Midbrain (tissue), 1 donor: ENCODE data around the gene AEN.

Experiments used
- DNase-seq: peaks from one replicate; lab custom pipeline; 2025; lab: John Stamatoyannopoulos, UW

The AEN gene, protein sequence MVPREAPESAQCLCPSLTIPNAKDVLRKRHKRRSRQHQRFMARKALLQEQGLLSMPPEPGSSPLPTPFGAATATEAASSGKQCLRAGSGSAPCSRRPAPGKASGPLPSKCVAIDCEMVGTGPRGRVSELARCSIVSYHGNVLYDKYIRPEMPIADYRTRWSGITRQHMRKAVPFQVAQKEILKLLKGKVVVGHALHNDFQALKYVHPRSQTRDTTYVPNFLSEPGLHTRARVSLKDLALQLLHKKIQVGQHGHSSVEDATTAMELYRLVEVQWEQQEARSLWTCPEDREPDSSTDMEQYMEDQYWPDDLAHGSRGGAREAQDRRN

DNA sequence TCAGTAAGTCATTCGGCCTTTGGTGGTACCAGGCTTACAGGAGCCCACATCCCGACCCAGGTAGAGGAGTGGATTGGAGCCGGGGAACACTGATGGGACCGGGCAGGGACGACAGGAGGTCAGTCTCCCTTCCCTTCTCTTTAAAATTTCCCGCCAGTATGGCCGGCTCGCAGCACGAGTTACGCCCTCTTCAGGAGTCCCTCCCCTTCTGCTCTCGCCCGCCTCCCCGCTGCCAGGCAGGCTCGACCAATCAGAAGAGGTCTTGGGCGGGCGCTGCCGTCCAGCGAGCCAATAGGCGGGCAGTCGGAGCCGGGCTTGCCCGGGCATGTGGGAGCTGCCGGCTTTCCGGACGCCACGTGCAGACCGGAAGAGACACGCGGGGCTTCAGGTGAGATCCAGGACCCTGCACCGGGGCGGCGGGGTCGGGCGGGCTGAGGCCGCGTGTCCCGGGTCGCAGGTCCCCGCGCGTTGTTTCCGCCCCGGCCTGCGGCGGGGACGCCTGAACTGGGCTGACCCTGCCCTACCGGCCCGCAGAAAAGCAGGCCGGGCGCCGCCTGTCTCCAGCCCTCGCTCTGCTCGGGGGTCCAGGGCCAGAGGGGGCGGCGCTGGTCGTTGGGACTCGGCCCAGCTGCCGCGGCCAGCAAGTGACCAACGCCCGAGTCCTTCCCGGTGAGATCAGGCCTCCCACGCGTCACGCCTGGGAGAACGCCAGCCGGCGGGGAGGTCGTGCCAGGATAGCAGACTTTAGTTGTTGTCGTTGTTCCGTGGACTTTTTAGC lies at the start of gene AEN:
TSS of gene AEN (plus strand) at position 346 of the 778 bp plus-strand sequence. CDS start 4,870 bp downstream, outside the sequence.
- DNase-seq = peak; percentile 98

DNA sequence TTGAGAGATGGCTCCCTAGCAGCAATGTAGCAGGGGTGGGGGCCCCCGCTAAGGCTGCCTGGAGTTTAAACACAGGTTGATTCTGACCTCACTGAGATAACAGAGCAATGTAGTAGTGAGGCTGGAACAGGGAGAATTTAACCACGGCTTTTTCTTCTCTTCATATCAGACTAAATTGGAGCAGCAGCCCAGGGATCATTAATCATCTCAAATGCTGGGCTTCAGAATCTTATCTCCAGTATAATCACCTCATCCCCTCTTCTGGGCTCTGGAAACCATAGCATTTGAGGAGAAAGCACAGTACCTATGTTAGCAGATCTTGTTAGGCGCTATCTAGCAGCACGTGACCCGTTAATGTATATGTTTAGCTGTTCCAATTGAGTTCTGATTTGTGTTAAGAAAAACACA lies 49.3 kb upstream of the AEN start:
- DNase-seq = no peak

DNA sequence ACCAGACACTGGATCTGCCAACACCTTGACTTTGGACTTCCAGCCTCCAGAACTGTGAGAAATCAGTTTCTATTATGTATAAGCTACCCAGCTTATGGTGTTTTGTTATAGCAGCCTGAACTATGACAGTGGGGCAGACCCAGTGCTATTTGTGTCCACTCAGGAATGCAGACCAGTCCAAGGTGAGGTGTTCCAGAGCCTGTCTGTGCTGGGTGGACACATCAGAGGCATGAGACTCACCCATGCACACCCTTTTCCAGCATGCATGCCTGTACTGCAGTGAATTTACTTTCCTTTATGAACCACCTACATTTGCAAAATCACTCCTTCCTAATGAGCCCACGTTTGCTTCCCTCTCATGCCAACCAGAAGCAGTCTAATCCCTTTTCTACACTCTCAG lies 47.1 kb upstream of the AEN start:
- DNase-seq = no peak

DNA sequence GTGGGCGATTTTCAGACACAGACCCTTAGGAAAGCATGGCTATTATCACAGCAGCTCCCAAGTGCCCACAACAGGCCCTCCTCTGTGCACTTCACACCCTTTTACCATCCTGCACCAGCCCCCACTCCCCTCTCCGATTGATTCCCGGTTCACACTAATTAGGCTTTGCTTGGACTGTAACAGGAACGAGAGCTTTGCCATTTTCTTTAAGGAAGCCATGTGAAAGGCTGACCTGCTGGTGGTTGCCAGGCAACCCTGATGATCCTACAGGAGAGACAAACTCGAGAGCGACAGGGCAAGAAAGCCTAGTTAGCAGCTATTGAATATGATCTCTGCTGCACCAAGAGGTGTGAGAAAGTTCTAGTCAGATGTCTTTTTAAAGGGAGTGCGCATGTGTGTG lies 46.5 kb upstream of the AEN start:
- no peak for DNase-seq

DNA sequence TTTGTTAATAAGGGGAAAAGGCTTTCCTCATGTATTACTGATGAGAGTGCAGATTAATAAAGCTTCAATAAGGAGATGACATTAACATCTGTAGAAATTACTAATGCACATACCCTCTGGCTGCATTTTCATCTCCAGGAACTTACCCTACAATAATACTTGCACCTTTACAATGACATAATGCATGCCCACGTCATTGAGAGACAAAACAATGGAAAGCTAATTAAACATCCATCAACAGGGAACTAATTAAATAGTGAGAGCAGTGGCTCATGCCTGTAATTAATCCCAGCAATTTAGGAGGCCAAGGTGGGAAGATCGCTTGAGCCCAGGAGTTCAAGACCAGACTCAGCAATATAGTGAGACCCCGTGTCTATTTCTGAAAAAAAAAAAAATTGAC lies 41.8 kb upstream of the AEN start:
- DNase-seq = no peak

DNA sequence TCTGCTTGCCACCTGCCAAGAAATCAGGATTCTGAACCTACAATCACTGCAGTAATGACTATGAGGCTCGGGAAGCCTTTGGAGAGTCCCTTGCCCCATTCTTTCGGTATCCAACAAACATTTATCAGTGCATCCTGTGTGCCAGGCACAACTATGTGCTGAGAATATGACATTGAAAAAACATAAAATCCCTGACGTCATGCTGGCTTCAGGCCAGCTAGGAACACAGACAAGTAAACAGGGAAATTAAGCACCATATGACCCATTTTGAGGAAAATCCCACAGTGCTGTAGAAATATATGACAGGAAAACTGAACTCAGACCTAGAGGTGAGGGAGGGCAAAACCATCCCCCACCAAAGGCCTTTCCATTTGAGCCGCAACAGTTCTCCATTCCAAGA lies 40.6 kb upstream of the AEN start:
- no peak for DNase-seq

DNA sequence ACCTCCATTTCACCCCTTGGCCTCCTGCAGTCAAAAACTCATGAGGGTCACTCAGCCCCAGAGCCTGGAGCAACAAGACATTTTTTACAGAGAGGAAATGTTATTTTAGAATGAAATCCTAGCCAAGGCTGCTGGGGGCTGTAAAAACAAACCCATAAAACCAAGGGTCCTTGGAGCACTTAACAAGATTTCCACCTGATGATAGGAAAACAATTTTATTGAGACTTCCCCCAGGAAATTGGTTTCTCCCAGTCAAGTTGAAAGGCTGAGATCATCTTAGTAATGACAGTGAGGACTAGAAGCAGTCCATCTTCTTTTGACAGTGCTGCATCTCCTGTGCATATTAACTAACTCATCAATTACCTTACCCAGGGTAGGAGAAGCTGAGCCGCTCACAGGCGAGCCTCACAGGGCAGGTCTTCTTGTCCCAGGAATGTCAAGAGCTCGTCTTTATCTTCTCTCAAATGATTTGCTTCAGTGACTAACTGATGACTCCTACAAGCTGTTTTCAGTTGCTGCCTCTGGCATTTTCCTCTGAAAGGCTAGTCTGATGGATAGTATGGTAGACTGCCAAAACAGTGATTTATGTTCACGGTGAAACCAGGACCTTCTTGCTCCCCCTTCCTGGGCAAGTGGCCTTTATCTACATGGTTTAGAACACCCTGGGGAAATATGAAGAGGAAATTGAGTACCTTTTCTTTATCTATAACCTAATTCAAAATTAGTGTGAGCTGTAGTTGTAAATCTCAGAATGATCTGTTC lies 34.6 kb upstream of the AEN start:
- DNase-seq = no peak

DNA sequence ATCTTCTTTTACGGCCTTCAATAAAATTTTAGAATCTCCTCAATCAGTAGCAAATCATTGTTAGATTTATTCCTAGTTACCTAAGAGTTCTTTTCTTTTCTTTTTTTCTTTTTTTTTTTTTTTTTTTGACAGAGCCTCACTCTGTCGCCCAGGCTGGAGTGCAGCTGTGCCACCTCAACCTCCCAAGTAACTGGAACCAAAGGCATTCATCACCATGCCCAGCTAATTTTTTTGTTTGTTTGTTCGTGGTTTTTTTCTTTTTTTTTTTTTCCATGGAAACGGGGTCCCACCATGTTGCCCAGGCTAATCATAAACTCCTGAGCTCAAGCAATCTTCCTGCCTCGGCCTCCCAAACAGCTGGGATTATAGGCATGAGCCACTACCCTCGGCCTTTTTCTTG lies 30.4 kb upstream of the AEN start:
- DNase-seq = no peak

DNA sequence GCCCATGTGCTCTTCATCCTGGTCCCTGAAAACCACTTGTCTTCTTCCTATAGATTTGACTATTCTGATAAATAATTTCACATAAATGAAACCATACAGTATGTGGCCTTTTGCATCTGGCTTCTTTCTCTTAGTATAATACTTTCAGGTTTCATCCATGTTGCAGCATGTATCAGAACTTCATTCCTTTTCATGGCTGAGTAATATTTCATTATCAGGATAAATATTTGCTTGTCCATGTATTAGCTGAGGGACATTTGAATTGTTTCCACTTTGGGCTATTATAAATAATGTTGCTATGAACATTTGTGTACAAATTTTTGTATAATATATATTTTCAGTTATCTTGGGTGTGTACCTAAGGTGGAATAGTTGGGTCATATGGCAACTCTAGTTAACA lies 29.8 kb upstream of the AEN start:
- no peak for DNase-seq

DNA sequence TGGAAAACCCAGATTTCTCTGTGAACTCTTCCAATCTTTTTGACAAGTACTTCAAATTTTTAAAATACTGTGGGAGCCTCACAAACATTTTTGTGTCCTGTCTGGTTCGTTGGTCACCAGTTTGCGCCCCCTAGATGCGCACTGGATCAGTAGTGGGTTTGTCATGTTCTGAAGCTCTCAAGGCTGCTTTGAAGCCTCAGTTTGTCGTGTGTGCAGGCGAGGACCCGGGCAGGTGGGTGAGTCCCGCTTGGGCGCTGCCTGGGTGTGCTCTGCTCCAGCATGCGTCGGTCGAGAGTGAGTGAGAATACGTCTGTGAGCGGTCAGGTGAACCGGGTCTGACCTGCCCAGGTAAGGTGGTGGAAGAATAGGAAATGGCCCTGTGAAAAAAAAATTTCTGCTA lies 17.3 kb upstream of the AEN start:
- DNase-seq = no peak

DNA sequence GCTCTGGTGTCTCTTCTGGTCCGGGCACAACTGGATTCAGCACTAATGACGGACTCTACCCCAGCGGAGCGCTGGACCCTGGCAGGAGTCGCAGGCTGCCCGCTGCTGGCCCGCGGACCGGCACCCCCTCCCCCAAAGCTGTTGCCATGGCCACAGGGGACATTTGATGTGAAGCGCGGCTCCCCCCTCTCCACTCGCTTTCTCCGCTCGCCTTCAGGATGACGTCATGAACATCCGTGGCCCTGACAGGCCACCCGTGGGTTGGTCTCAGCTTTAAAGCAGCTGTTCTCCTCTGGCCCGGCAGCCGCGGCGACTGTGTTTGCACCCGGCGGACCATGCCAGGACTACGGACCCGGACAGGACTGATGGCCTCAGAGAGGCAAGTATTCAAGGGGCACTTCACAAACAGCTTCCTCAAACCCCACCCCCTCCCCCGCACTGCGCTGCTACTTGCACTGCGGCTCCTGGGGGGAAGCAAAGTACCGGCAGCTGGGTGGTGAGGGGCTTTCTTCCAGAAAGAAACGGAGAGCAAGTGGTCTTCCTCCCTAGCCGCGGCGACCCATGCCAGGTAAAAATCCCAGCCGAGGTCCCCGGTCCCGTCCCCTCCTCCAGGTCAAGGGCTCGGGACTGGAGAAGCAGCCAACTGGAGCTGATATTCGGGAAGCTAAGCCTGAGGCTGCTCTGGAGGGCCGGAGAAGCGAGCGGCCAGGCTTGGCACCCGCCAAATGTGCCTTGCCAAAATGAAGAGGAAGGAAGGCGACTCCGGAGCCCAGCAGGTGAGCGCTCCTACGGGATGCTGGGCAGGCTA lies 16.6 kb upstream of the AEN start:
- peak; percentile 37 for DNase-seq

DNA sequence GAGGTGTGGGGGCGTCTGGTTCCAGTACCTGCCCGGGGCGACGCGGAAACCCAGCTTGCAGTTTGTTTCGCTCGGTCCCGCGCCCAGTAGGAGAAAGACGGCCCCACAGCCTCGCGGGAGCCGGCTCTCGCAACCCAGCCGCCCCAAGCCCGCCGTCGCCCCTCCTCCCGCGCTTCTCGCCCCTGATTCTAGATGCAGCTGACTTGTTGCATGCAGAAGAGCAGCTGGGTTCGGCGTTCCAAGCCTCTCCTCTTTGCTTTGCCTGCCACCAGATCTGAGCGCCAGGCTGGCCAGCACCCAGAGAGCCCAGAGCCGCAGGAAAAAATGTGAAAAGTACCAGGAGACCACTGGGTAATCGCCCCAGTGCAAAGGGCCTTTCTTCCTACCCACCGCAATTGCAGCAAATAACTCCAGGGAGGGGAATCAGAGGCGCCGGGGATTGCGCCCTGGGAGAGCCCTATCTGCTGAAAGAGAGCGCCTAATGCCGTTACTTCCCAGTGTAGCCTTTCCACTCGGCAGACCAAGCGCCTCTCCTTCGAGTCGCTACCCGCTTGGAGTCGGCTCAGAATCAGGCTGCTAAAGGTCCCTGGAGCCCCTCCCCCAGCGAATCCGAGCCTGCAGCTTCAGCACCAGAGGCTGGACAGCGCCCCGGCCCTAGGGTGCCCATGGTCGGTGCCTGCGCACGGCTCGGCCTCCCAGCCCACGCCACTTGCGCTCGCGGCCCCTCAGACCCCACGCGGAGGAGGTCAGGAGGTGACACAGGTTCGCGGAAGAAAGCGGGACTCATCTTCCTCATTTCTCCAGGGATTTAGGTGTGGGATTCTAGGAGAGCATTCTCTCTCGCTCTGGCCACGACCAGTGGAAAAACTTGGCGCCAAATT lies 15.7 kb upstream of the AEN start:
- DNase-seq = peak; percentile 15

DNA sequence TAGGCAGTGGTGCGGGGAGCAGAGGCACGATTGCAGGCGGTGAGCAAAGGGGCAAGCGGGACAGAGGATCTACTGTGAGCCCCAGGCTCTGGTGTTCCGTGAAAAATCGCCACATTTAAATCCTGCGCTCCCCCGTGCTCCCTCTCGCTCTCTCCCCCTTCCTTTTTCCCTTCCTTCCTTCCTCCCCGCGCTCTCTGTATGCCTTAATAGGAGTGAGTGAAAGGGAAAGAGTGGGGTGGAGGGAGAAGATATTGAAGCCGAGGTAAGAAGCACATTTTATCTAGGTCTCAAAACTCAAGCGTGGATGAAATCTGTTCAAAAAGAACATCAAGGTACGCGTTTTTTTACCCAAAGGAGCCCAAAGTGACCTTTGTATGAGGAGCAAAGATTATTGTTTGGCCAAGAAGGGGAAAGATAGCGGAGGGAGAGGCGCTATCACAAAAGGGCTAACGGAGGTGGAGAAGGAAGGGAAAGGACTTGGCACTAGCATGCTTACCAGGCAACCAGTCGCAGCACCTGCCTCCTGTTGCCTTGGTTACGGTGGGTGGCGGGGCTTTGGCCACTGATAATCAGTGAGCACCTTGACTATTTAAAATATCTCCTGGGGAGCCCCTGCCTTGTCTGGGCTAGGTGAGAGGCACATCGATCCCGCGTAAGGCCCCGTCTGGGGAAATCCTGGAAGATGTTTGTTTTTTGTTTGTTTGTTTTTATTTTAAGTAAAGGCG lies 14.9 kb upstream of the AEN start:
- DNase-seq = no peak

DNA sequence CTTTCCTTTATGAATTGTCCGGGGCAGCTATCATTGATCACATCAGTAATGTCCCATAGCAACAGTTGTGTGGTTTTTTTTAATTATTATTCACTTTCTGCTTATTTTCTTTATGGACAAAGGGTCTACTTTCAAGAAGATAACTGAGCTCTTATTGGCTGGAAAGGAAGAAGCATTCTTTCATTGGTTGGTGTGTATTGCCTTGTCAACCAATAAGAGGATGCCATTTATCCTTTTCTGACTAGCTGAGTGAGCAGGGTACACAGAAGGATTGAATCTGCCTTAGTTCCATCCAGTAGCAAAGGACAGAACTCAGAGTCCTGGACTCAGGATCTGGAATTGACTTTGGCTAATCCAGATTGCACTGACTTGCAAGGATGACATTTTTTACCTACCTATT lies 13.2 kb upstream of the AEN start:
- DNase-seq = no peak

DNA sequence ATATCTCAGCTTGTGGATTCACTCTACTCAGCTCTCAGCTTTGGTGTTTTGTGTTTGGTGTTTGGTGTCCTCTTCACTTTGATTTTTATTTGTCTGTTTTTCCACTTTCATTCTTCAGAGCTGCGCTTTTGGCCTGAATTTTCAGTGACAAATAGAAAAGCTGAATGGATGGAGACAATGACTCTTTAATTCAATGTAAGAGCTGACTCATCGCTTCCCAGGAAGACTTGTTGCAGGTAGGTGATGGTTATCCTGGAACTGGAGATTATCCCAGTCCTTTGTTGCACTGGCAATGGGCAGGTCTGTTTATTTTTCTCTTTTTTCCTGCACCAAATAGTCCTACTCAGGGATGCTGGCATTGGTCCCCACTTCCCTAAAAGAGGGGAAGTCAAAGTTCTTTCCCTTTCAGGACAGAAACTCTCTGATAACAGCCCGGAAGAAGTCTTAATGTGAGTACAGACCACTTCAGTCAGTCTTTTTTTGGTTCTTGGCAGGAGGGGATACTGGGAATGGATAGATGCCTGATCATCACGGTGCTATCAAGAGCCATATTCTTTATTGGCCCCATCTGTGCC lies 12.4 kb upstream of the AEN start:
- no peak for DNase-seq

DNA sequence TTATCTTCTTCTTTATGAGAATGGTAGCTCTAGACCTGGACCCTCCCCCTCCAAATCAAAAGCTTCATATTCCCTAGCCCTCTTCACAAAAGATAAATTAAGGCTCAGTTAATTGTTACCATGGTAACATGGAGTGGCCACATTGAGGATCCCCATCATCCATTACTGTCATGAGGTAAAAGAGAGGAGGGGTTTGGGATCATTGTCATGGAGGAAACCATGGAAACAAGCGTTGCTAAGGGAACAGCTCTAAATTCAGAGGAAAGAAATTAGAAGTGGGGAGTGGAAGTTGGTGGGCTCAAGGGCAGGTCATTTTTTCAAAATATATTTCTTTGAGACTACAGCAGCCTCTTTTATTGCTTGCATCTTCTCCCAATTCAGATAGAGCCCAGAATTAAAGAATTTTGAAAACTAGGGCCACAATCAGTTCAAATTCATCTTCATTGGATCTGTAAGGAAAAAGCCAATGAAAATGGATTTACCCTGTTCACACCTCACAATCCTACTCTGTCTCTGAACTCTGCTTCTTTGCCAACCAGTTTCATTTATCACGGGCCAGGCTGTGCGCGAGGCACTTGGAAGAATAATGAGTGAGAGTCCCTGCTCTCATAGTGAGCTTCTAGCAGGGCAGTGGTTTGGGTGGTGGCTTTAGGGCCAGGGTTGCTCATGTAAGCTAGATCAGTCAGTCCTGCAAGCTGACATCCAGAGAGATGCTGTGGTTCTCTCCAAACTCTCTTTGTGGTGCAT lies 11.6 kb upstream of the AEN start:
- DNase-seq = no peak

DNA sequence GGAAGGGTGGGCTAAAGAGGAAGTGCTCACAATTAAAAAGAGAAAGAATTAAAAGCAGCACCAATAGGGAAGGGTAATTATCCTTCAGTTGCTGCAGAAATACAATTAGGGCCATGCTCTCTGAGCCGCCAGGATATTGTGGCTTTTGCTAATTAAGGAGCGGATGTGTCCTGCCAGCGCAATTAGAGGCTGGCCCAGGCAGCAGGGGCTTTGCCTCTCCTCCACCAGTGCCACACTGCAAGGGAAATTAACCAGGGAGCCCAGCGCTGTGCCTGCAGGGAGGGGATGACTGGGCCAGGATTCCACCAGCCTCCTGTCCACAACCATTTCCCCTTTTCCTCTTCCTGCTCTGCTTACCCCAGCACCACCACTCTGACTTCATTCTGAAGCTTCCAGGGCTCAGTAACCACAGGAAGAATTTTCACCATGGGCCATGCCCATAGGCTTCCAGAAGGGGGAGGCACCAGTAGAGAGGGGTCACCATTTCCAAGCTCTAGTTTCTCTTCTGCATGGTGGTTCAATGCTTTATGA lies 10.4 kb upstream of the AEN start:
- DNase-seq = no peak

DNA sequence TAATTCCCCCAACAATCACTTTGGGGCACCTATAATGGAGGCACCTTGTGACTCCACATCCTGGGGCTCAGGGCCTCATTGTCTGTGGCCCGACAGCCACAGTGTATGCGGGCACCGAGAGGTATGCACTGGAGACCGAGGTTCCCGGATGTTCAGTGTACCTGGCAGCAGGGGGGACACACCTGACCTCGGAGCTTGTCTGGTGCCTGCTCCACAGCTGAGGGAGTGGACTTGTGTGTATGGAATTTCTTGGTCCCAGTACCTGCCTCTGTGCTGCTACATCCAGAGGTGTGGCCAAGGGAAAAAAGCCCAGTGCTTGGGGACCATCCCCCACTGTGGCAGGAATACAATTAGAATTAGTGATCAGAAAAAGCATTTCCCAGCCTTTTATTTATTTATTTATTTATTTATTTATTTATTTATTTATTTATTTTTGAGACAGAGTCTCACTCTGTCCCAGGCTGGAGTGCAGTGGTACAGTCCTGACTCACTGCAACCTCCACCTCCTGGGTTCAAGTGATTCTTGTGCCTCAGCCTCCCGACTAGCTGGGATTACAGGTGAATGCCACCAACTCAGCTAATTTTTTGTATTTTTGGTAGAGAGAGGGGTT lies 8.8 kb upstream of the AEN start:
- DNase-seq = no peak
